GM11168 (cell line): ENCODE measurements around the gene RPRD1A.

Experiments used
- in situ Hi-C: fragments of 300-500 bp; cut with MboI; formaldehyde crosslinking; loops from one replicate; pipeline ENCODE4 v1.12.0; 2022; ENCODE audit warnings: low sequenced_read_pairs; ENCODE audit not compliant: unreplicated experiment

RPRD1A gene

GRCh38 chr18:36067055-36067957 is at the start of gene RPRD1A:
Gene RPRD1A, minus strand, starts transcription at chr18:36067559. Its CDS starts 155 bp downstream, at chr18:36067404.
- in situ Hi-C loops, result no loop called here

GRCh38 chr18:36116771-36117170 is 49.4 kb upstream of the RPRD1A start:
- in situ Hi-C loops, result loop anchor here (25.0 kb wide), 1 partner anchor 446 kb away; no protein-coding TSS in a partner anchor

- in situ Hi-C loops, result loop anchor here (25.0 kb wide), 1 partner anchor 448 kb away; no protein-coding TSS in a partner anchor
Observed at GRCh38 chr18:36114738-36115137, 47.4 kb upstream of the RPRD1A start.

- in situ Hi-C loops, result loop anchor here (25.0 kb wide), 1 partner anchor 448 kb away; no protein-coding TSS in a partner anchor
Observed at GRCh38 chr18:36114251-36114650, 46.9 kb upstream of the RPRD1A start.

- in situ Hi-C loops, result loop anchor here (25.0 kb wide), 1 partner anchor 450 kb away; no protein-coding TSS in a partner anchor
Observed at GRCh38 chr18:36112302-36112701, 44.9 kb upstream of the RPRD1A start.

- in situ Hi-C loops, result loop anchor here (25.0 kb wide), 1 partner anchor 453 kb away; no protein-coding TSS in a partner anchor
Observed at GRCh38 chr18:36109737-36110136, 42.4 kb upstream of the RPRD1A start.

- in situ Hi-C loops, result loop anchor here (25.0 kb wide), 1 partner anchor 454 kb away; no protein-coding TSS in a partner anchor
Observed at GRCh38 chr18:36108601-36109000, 41.2 kb upstream of the RPRD1A start.

GRCh38 chr18:36108196-36108595 is 40.8 kb upstream of the RPRD1A start:
- in situ Hi-C loops, result loop anchor here (25.0 kb wide), 1 partner anchor 454 kb away; no protein-coding TSS in a partner anchor

GRCh38 chr18:36107477-36107876 is 40.1 kb upstream of the RPRD1A start:
- in situ Hi-C loops, result loop anchor here (25.0 kb wide), 1 partner anchor 455 kb away; no protein-coding TSS in a partner anchor

GRCh38 chr18:36104749-36105148 is 37.4 kb upstream of the RPRD1A start:
- in situ Hi-C loops, result loop anchor here (5.0 to 25.0 kb wide), 2 partner anchors 178 to 458 kb away; no protein-coding TSS in a partner anchor

- in situ Hi-C loops, result loop anchor here (5.0 to 25.0 kb wide), 2 partner anchors 180 to 460 kb away; no protein-coding TSS in a partner anchor
Observed at GRCh38 chr18:36101943-36102342, 34.6 kb upstream of the RPRD1A start.

- in situ Hi-C loops, result loop anchor here (25.0 kb wide), 1 partner anchor 313 kb away; no protein-coding TSS in a partner anchor
Observed at GRCh38 chr18:36099311-36099710, 32.0 kb upstream of the RPRD1A start.

GRCh38 chr18:36096955-36097354 is 29.6 kb upstream of the RPRD1A start:
- in situ Hi-C loops, result loop anchor here (25.0 kb wide), 1 partner anchor 315 kb away; no protein-coding TSS in a partner anchor

- in situ Hi-C loops, result loop anchor here (25.0 kb wide), 1 partner anchor 316 kb away; no protein-coding TSS in a partner anchor
Observed at GRCh38 chr18:36095936-36096519, 28.7 kb upstream of the RPRD1A start.

- in situ Hi-C loops, result loop anchor here (25.0 kb wide), 1 partner anchor 318 kb away; no protein-coding TSS in a partner anchor
Observed at GRCh38 chr18:36094431-36094830, 27.1 kb upstream of the RPRD1A start.

GRCh38 chr18:36092116-36092515 is 24.8 kb upstream of the RPRD1A start:
- in situ Hi-C loops, result loop anchor here (25.0 kb wide), 1 partner anchor 320 kb away; no protein-coding TSS in a partner anchor

- in situ Hi-C loops, result loop anchor here (25.0 kb wide), 1 partner anchor 323 kb away; no protein-coding TSS in a partner anchor
Observed at GRCh38 chr18:36089001-36089400, 21.6 kb upstream of the RPRD1A start.

GRCh38 chr18:36088256-36088655 is 20.9 kb upstream of the RPRD1A start:
- in situ Hi-C loops, result loop anchor here (25.0 kb wide), 1 partner anchor 324 kb away; no protein-coding TSS in a partner anchor

- in situ Hi-C loops, result loop anchor here (25.0 kb wide), 1 partner anchor 326 kb away; no protein-coding TSS in a partner anchor
Observed at GRCh38 chr18:36086186-36086585, 18.8 kb upstream of the RPRD1A start.

- in situ Hi-C loops, result loop anchor here (25.0 kb wide), 1 partner anchor 327 kb away; no protein-coding TSS in a partner anchor
Observed at GRCh38 chr18:36085195-36085594, 17.8 kb upstream of the RPRD1A start.
